Measurements from ENCODE around the gene ELL2.

GRCh38 chr5:95836544-95836943 lies 125.1 kb downstream of the ELL2 start:
- TF ChIP-seq POLR2AphosphoS5 (IDR thresholded peaks at IDR 0.05) (no peak), CTCF (IDR thresholded peaks at IDR 0.05; ENCODE audit: poor library complexity, severe bottlenecking) (no peak), TAF1 (IDR thresholded peaks at IDR 0.05; ENCODE audit: low read depth) (no peak), SMC3 (conservative IDR thresholded peaks at IDR 0.05; ENCODE audit: poor library complexity) (no peak), EP300 (conservative IDR thresholded peaks at IDR 0.05; ENCODE audit: poor library complexity, severe bottlenecking) (no peak), REST (IDR thresholded peaks at IDR 0.05; ENCODE audit: borderline replicate concordance) (no peak), RAD21 (conservative IDR thresholded peaks at IDR 0.05) (no peak), EZH2 (IDR thresholded peaks at IDR 0.05; ENCODE audit: borderline replicate concordance, insufficient read depth, low read length, poor library complexity, severe bottlenecking) (no peak)

Data from neural cell (in vitro differentiated cells).